Neural cell (in vitro differentiated cells): Measurements from ENCODE around the gene MYO7B.

Source experiments
- CTCF ChIP-seq: fragments of 450-650 bp; IDR thresholded peaks from 2 replicates; pipeline ENCODE4 v1.5.1; 2014; ENCODE audit warnings: antibody characterized with exemption, mild to moderate bottlenecking, moderate library complexity; ENCODE audit not compliant: poor library complexity, severe bottlenecking
- EZH2 ChIP-seq: fragments of 200-600, 300-800 bp; shearing (Covaris generic), sonication (generic); IDR thresholded peaks from 2 replicates; pipeline ENCODE4 v1.6.1; 2014; ENCODE audit warnings: antibody characterized with exemption, low read length, borderline replicate concordance, mild to moderate bottlenecking; ENCODE audit not compliant: insufficient read depth, poor library complexity, severe bottlenecking
- POLR2AphosphoS5 ChIP-seq: IDR thresholded peaks from 2 replicates; pipeline ENCODE4 v1.6.1; 2012
- RAD21 ChIP-seq: fragments of 450-650 bp; conservative IDR thresholded peaks from 2 replicates; pipeline ENCODE4 v1.6.1; 2014; ENCODE audit warnings: antibody characterized with exemption, mild to moderate bottlenecking, moderate library complexity
- TAF1 ChIP-seq: IDR thresholded peaks from 2 replicates; pipeline ENCODE4 v1.6.1; 2012; ENCODE audit warnings: low read depth

GRCh38 chr2:127641846-127642507 lies 106.5 kb downstream of the MYO7B start:
- TF ChIP-seq POLR2AphosphoS5 (no peak), EZH2 (no peak), CTCF (no peak), TAF1 (no peak), RAD21 (no peak)
